Vagina (tissue), 2 donors: Measurements from ENCODE around the gene NOS3. TPM values are rescaled to one million over a fixed set of nuclear protein-coding genes. Genes with fewer than 3 reads are reported as not detected.
A peak's percentile ranks its signal among the peaks of the same experiment; 100 is the strongest.

ENCODE experiments used
- DNase-seq, 2 donors: peaks; one replicate each; pipeline ENCODE4 v3.0.0-alpha.2; 2017; ENCODE audit errors: extremely low spot score in 2 of 2
- H3K27ac ChIP-seq: fragments of 200-600 bp; sonication (generic); one replicate; pipeline ENCODE4 v1.5.1; 2019
- H3K27me3 ChIP-seq: fragments of 200-600 bp; sonication (generic); one replicate; pipeline ENCODE4 v1.5.1; 2019
- H3K36me3 ChIP-seq, 2 donors: fragments of 200-600 bp; sonication (generic); one replicate each; pipeline ENCODE4 v1.5.1; 2017 to 2019
- H3K4me1 ChIP-seq: fragments of 200-600 bp; sonication (generic); one replicate; pipeline ENCODE4 v1.5.1; 2019
- H3K4me3 ChIP-seq, 2 donors: fragments of 200-600 bp; sonication (generic); 1 replicate in 1 of 2; 2 replicates in 1 of 2; pipeline ENCODE4 v1.5.1; 2016 to 2019
- H3K9me3 ChIP-seq: fragments of 200-600 bp; sonication (generic); one replicate; pipeline ENCODE4 v1.5.1; 2019
- POLR2A ChIP-seq, 2 donors: fragments of 450-650 bp; IDR thresholded peaks; one replicate each; pipeline ENCODE4 v1.6.1; 2017; ENCODE audit warnings: antibody characterized with exemption in 2 of 2, mild to moderate bottlenecking in 2 of 2, moderate library complexity in 2 of 2
- POLR2AphosphoS5 ChIP-seq, 2 donors: sonication (generic); formaldehyde crosslinking; IDR thresholded peaks; one replicate each; pipeline ENCODE4 v1.9.0; 2017; ENCODE audit warnings: antibody characterized with exemption in 2 of 2, mild to moderate bottlenecking in 2 of 2, low read depth in 1 of 2; ENCODE audit not compliant: insufficient read depth in 1 of 2
- intact Hi-C: fragments of 100-400 bp; cut with DNase I; formaldehyde crosslinking; loops from one replicate; pipeline ENCODE4 v1.15.1; 2023
- total RNA-seq: library from RNA; depleted of rRNA; stranded (reverse); fragments of >200 nt; gene quantifications from one replicate; pipeline ENCODE4 v1.2.3, GENCODE V29; 2016
- TF ChIP-seq, protein P1 (sequence below), 3 experiments: fragments of 450-650 bp in 2 of 3; fragments of 200-600 bp in 1 of 3; sonication (generic) in 1 of 3; IDR thresholded peaks; one replicate each; pipeline ENCODE4 v1.5.1; 2017 to 2019; ENCODE audit warnings: antibody characterized with exemption in 3 of 3, mild to moderate bottlenecking in 2 of 3, moderate library complexity in 2 of 3

Gene NOS3
- total RNA-seq, 1 donor from 2014 or later, result 22.8 TPM

- H3K4me1 ChIP-seq, result peaks cover 21% of the 10 kb centered on the region
- no peak for DNase-seq
- peaks cover 0 to 3% of the 10 kb centered on the region in 2 donors for H3K36me3 ChIP-seq
- no peaks in the 10 kb centered on the region for H3K27me3 ChIP-seq
- intact Hi-C loops, result loop anchor here (2.0 kb wide), 1 partner anchor 54 kb away; the partner anchor contains the start of gene TMUB1
- peak overlapping the region; percentile 82 for H3K27ac ChIP-seq
- H3K4me3 ChIP-seq, result peak overlapping the region; percentile 65 to 90
- H3K9me3 ChIP-seq, result no peaks in the 10 kb centered on the region
- TF ChIP-seq POLR2A (IDR thresholded peaks at IDR 0.05) (no peak), POLR2AphosphoS5 (IDR thresholded peaks at IDR 0.05; ENCODE audit: insufficient read depth in 1 of 2, low read depth in 1 of 2) (no peak)
These were observed 38.2 kb downstream of the NOS3 start for GRCh38 chr7:151028948-151029501.

- Histone ChIP-seq H3K9me3 (no peaks in the 10 kb centered on the region), H3K27me3 (no peaks in the 10 kb centered on the region), H3K4me1 (peaks cover 21% of the 10 kb centered on the region), H3K4me3 (no peak overlapping the region), H3K36me3 (peaks cover 0 to 23% of the 10 kb centered on the region in 2 donors), H3K27ac (no peak overlapping the region)
- intact Hi-C loops, result no loop called here
- no peak for DNase-seq
- TF ChIP-seq, protein P1, sequence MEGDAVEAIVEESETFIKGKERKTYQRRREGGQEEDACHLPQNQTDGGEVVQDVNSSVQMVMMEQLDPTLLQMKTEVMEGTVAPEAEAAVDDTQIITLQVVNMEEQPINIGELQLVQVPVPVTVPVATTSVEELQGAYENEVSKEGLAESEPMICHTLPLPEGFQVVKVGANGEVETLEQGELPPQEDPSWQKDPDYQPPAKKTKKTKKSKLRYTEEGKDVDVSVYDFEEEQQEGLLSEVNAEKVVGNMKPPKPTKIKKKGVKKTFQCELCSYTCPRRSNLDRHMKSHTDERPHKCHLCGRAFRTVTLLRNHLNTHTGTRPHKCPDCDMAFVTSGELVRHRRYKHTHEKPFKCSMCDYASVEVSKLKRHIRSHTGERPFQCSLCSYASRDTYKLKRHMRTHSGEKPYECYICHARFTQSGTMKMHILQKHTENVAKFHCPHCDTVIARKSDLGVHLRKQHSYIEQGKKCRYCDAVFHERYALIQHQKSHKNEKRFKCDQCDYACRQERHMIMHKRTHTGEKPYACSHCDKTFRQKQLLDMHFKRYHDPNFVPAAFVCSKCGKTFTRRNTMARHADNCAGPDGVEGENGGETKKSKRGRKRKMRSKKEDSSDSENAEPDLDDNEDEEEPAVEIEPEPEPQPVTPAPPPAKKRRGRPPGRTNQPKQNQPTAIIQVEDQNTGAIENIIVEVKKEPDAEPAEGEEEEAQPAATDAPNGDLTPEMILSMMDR (IDR thresholded peaks at IDR 0.05), result no peak
- TF ChIP-seq POLR2AphosphoS5 (IDR thresholded peaks at IDR 0.05; ENCODE audit: insufficient read depth in 1 of 2, low read depth in 1 of 2), result no peak
- TF ChIP-seq POLR2A (IDR thresholded peaks at IDR 0.05), result no peak
These were observed 40.2 kb downstream of the NOS3 start for GRCh38 chr7:151031011-151031410.

- Histone ChIP-seq H3K9me3 (no peaks in the 10 kb centered on the region), H3K36me3 (peaks cover 0 to 33% of the 10 kb centered on the region in 2 donors), H3K4me1 (peaks cover 13% of the 10 kb centered on the region), H3K4me3 (no peak overlapping the region), H3K27me3 (no peaks in the 10 kb centered on the region), H3K27ac (no peak overlapping the region)
- no peak for DNase-seq
- TF ChIP-seq POLR2A (IDR thresholded peaks at IDR 0.05), result no peak
- TF ChIP-seq, protein P1 (IDR thresholded peaks at IDR 0.05), result no peak
- TF ChIP-seq POLR2AphosphoS5 (IDR thresholded peaks at IDR 0.05; ENCODE audit: insufficient read depth in 1 of 2, low read depth in 1 of 2), result no peak
- intact Hi-C loops, result no loop called here
These were observed 42.4 kb downstream of the NOS3 start for GRCh38 chr7:151032936-151033863.

- H3K4me3 ChIP-seq, result no peak overlapping the region
- no peak for TF ChIP-seq POLR2A (IDR thresholded peaks at IDR 0.05)
- TF ChIP-seq, protein P1 (IDR thresholded peaks at IDR 0.05), result no peak
- no peak for TF ChIP-seq POLR2AphosphoS5 (IDR thresholded peaks at IDR 0.05; ENCODE audit: insufficient read depth in 1 of 2, low read depth in 1 of 2)
- H3K4me1 ChIP-seq, result peaks cover 17% of the 10 kb centered on the region
- H3K27ac ChIP-seq, result no peak overlapping the region
- H3K36me3 ChIP-seq, result peaks cover 0 to 33% of the 10 kb centered on the region in 2 donors
- H3K9me3 ChIP-seq, result no peaks in the 10 kb centered on the region
- H3K27me3 ChIP-seq, result no peaks in the 10 kb centered on the region
- DNase-seq, result no peak
- intact Hi-C loops, result no loop called here
These were observed 43.0 kb downstream of the NOS3 start for GRCh38 chr7:151033864-151034249.

DNA sequence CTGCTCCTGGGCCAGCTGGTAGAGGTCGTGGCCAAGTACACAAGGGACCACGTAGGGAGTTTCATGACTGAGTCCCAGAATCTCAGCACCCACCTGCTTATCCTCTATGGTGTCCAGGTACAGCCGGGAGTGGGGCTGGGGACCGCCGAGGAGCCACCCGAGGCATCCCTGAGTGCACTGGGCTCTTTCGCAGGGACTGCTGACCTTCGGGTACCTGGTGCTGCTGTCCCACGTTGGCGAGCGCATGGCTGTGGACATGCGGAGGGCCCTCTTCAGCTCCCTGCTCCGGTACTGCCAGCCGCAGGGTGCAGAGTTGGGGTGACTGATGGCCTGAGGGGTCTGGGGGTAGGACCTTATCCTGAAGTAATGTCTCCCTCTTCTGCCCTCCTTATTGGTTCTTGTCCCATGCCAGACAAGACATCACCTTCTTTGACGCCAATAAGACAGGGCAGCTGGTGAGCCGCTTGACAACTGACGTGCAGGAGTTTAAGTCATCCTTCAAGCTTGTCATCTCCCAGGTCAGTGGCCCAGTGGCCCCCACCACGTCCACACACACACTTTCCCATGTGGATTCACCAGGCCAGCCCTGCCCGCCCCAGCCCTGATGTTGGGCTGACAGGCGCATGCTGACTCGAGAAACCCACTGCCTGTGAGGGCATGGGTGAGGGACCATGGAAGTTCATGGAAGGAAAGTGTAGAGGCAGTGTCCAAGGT is 43.7 kb downstream of the NOS3 start:
- Histone ChIP-seq H3K36me3 (peaks cover 0 to 33% of the 10 kb centered on the region in 2 donors), H3K4me1 (peaks cover 17% of the 10 kb centered on the region), H3K27ac (no peak overlapping the region), H3K9me3 (no peaks in the 10 kb centered on the region), H3K4me3 (no peak overlapping the region), H3K27me3 (no peaks in the 10 kb centered on the region)
- TF ChIP-seq, protein P1 (IDR thresholded peaks at IDR 0.05), result no peak
- TF ChIP-seq POLR2AphosphoS5 (IDR thresholded peaks at IDR 0.05; ENCODE audit: insufficient read depth in 1 of 2, low read depth in 1 of 2), result no peak
- TF ChIP-seq POLR2A (IDR thresholded peaks at IDR 0.05), result no peak
- intact Hi-C loops, result no loop called here
- no peak for DNase-seq
